GM18907 (cell line): ENCODE results near the gene OSBP2.
"Not testable (repeated sequence)": the region's sequence is repeated elsewhere in the genome, so short reads cannot be mapped to it uniquely, and the experiment has no call there.

Experiments
- ATAC-seq: cut with Tn5 transposase; IDR thresholded peaks from one replicate; pipeline ENCODE4 v1.9.1; 2021; ENCODE audit warnings: mild to moderate bottlenecking, moderate library complexity; ENCODE audit not compliant: unreplicated experiment

The OSBP2 gene

GRCh38 chr22:30675436-30675835 lies 19.2 kb upstream of the OSBP2 start:
- no peak for ATAC-seq

- not testable (repeated sequence) for ATAC-seq
Observed at GRCh38 chr22:30676565-30676964, 18.1 kb upstream of the OSBP2 start.

GRCh38 chr22:30679895-30680690 lies 14.6 kb upstream of the OSBP2 start:
- not testable (repeated sequence) for ATAC-seq

GRCh38 chr22:30680991-30681770 lies 13.5 kb upstream of the OSBP2 start:
- ATAC-seq, result no peak

- ATAC-seq, result no peak
Observed at GRCh38 chr22:30681831-30682230, 12.8 kb upstream of the OSBP2 start.

- no peak for ATAC-seq
Observed at GRCh38 chr22:30685178-30685577, 9.5 kb upstream of the OSBP2 start.

GRCh38 chr22:30687358-30687757 lies 7.3 kb upstream of the OSBP2 start:
- no peak for ATAC-seq

GRCh38 chr22:30689622-30690021 lies 5.1 kb upstream of the OSBP2 start:
- no peak for ATAC-seq

- ATAC-seq, result no peak
Observed at GRCh38 chr22:30691204-30691603, 3.5 kb upstream of the OSBP2 start.

- ATAC-seq, result peak; percentile 48
Observed at GRCh38 chr22:30694171-30694639, 469 bp upstream of the OSBP2 start.

GRCh38 chr22:30695351-30695851 lies 727 bp downstream of the OSBP2 start:
- ATAC-seq, result no peak

GRCh38 chr22:30695871-30696655 lies 1.4 kb downstream of the OSBP2 start:
- ATAC-seq, result no peak

- ATAC-seq, result no peak
Observed at GRCh38 chr22:30697975-30698374, 3.3 kb downstream of the OSBP2 start.

- ATAC-seq, result no peak
Observed at GRCh38 chr22:30701872-30702271, 7.2 kb downstream of the OSBP2 start.

- no peak for ATAC-seq
Observed at GRCh38 chr22:30702856-30703255, 8.2 kb downstream of the OSBP2 start.

- no peak for ATAC-seq
Observed at GRCh38 chr22:30704978-30705377, 10.3 kb downstream of the OSBP2 start.

- ATAC-seq, result peak; percentile 73
Observed at GRCh38 chr22:30705710-30706651, 11.3 kb downstream of the OSBP2 start.

GRCh38 chr22:30709980-30710379 lies 15.3 kb downstream of the OSBP2 start:
- not testable (repeated sequence) for ATAC-seq

GRCh38 chr22:30712094-30712493 lies 17.4 kb downstream of the OSBP2 start:
- no peak for ATAC-seq

- ATAC-seq, result no peak
Observed at GRCh38 chr22:30714062-30714461, 19.4 kb downstream of the OSBP2 start.
